GM12892 (cell line): Measurements from ENCODE around the gene TMEM273.

Experiments used
- POLR2A ChIP-seq: IDR thresholded peaks from 2 replicates; pipeline ENCODE4 v1.6.1; 2011; ENCODE audit warnings: low read depth, low read length, control low read depth
- POLR2AphosphoS5 ChIP-seq: IDR thresholded peaks from 2 replicates; pipeline ENCODE4 v1.6.1; 2011; ENCODE audit warnings: low read depth, low read length, control low read depth
- TAF1 ChIP-seq: IDR thresholded peaks from 2 replicates; pipeline ENCODE4 v1.6.1; 2011; ENCODE audit warnings: low read depth, mild to moderate bottlenecking, control low read depth, low read length, borderline replicate concordance

DNA sequence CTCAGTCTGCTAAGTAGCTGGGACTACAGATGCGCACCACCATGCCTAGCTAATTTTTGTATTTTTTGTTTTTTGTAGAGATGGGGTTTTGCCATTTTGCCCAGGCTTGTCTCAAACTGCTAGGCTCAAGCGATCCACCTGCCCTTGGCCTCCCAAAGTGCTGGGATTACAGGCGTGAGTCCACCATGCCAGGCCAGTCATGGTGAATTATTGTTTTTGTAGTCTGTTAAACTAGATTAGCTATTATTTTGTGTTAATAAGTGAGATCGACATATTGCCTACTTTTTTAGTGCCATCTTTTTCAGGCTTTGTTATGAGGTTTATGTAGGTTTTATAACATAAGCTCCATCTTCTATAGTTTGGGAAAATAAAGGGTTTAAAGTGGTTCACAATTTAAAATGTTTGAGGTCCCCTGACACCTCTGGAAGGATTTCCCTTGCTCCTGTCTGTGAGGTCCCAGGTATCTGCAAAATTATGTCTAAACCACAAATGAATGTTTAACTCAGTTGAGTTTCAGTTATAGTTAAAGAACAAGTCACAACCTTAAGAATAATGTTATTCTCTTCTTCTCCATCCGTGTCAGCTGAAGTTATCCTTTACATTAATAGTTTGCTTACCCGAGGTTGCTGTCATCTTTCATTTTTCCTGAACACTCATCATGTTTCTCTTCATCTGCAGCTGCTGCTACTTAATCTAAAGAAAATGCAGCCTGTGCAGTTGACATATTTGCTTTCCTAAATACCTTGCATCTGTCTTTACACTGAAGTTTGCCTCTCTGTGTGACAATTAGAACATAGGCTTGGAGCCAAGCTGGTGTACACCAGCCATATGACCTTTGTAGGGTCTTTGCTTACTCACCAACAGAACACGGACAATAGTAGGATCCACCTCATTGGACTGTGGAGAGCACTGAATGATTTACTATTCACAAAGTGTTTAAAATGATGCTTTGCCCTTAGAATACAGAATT is 63.9 kb downstream of the TMEM273 start:
- TF ChIP-seq POLR2A (no peak), POLR2AphosphoS5 (no peak), TAF1 (no peak)
